CD4-positive, alpha-beta T cell (primary cell): ENCODE data around the gene HDAC10. TPM values are rescaled to one million over a fixed set of nuclear protein-coding genes. Genes with fewer than 3 reads are reported as not detected.
A peak's percentile ranks its signal among the peaks of the same experiment; 100 is the strongest.

Experiments
- ATAC-seq: fragments of 200-7000 bp; cut with Tn5 transposase; one replicate; pipeline ENCODE4 v1.10.0; 2022; ENCODE audit warnings: mild to moderate bottlenecking; ENCODE audit not compliant: poor library complexity
- CTCF ChIA-PET: fragments of 350-600 bp; sonication (Branson Sonifier 250); formaldehyde crosslinking; loops from one replicate; lab custom pipeline; 2021; ENCODE audit warnings: antibody characterized with exemption, inconsistent platforms; lab: Charles Lee
- POLR2A ChIA-PET: fragments of 350-600 bp; sonication (Branson Sonifier 250); formaldehyde crosslinking; loops from one replicate; lab custom pipeline; 2021; ENCODE audit warnings: antibody characterized with exemption, inconsistent platforms; lab: Charles Lee
- DNase-seq, 14 experiments: peaks; one replicate each; pipeline ENCODE4 v3.0.0-alpha.2; 2013 to 2020; ENCODE audit warnings: mixed read lengths in 2 of 14
- H3K27ac ChIP-seq, 2 donors: one replicate each; pipeline versions ENCODE4 v1.5.1 to v1.7.0; 2013; ENCODE audit warnings: low read length in 2 of 2, low read depth in 1 of 2, mild to moderate bottlenecking in 1 of 2
- H3K27me3 ChIP-seq, 2 experiments: 1 replicate in 1 of 2; 2 replicates in 1 of 2; pipeline versions ENCODE4 v1.6.1 to v1.7.0; 2013; ENCODE audit warnings: low read length in 2 of 2, control low read depth in 1 of 2, mild to moderate bottlenecking in 1 of 2, moderate library complexity in 1 of 2; ENCODE audit not compliant: insufficient read depth in 2 of 2, control insufficient read depth in 1 of 2
- H3K36me3 ChIP-seq: one replicate; pipeline ENCODE4 v1.6.1; 2013; ENCODE audit warnings: low read length, control low read depth; ENCODE audit not compliant: insufficient read depth
- H3K4me1 ChIP-seq: one replicate; pipeline ENCODE4 v1.6.1; 2013; ENCODE audit warnings: low read length, control low read depth; ENCODE audit not compliant: insufficient read depth
- H3K4me3 ChIP-seq: one replicate; pipeline ENCODE4 v1.5.1; 2013; ENCODE audit warnings: mild to moderate bottlenecking, low read length, moderate library complexity
- H3K9me3 ChIP-seq, 2 experiments: 1 replicate in 1 of 2; 2 replicates in 1 of 2; pipeline versions ENCODE4 v1.6.1 to v1.7.0; 2013; ENCODE audit warnings: low read length in 2 of 2, mild to moderate bottlenecking in 2 of 2, control low read depth in 1 of 2, moderate library complexity in 1 of 2; ENCODE audit not compliant: control insufficient read depth in 1 of 2, insufficient read depth in 1 of 2
- H3K27ac Mint-ChIP-seq: one replicate; pipeline ENCODE4 v1.8.0; 2020; ENCODE audit warnings: mixed read lengths
- H3K27me3 Mint-ChIP-seq: one replicate; pipeline ENCODE4 v1.8.0; 2021; ENCODE audit warnings: mixed read lengths
- H3K36me3 Mint-ChIP-seq: one replicate; pipeline ENCODE4 v1.8.0; 2021; ENCODE audit warnings: low read depth, mixed read lengths
- H3K4me1 Mint-ChIP-seq: one replicate; pipeline ENCODE4 v1.8.0; 2021; ENCODE audit warnings: low read depth, mixed read lengths
- H3K4me3 Mint-ChIP-seq: one replicate; pipeline ENCODE4 v1.8.0; 2020; ENCODE audit warnings: mild to moderate bottlenecking, mixed read lengths
- H3K9me3 Mint-ChIP-seq: one replicate; pipeline ENCODE4 v1.8.0; 2020; ENCODE audit warnings: mixed read lengths
- CTCF ChIP-seq: fragments of 200-600 bp; IDR thresholded peaks from one replicate; pipeline ENCODE4 v1.8.0; 2022; ENCODE audit warnings: antibody characterized with exemption, mild to moderate bottlenecking
- intact Hi-C, 2 experiments: fragments of 100-400 bp; cut with DNase I in 1 of 2; cut with micrococcal nuclease in 1 of 2; formaldehyde crosslinking; loops; one replicate each; pipeline versions ENCODE4 v1.15.1 to v1.9.0; 2023 to 2025; cut with DNase I, micrococcal nuclease
- polyA plus RNA-seq, 2 donors: library from polyadenylated mRNA; unstranded; fragments of 120-200 nt; gene quantifications; one replicate each; pipeline ENCODE4 v1.2.1, GENCODE V29; 2013
- total RNA-seq, 174 experiments: library from RNA in 2 of 174; stranded (reverse) in 2 of 174; gene quantifications; one replicate each; pipeline ENCODE4 v1.2.3 and lab custom pipeline; 2021 to 2026

Gene HDAC10, protein sequence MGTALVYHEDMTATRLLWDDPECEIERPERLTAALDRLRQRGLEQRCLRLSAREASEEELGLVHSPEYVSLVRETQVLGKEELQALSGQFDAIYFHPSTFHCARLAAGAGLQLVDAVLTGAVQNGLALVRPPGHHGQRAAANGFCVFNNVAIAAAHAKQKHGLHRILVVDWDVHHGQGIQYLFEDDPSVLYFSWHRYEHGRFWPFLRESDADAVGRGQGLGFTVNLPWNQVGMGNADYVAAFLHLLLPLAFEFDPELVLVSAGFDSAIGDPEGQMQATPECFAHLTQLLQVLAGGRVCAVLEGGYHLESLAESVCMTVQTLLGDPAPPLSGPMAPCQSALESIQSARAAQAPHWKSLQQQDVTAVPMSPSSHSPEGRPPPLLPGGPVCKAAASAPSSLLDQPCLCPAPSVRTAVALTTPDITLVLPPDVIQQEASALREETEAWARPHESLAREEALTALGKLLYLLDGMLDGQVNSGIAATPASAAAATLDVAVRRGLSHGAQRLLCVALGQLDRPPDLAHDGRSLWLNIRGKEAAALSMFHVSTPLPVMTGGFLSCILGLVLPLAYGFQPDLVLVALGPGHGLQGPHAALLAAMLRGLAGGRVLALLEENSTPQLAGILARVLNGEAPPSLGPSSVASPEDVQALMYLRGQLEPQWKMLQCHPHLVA
- total RNA-seq (10 to 100 TPM; 87.3 to 88.7 TPM), total RNA-seq (lab: John Stamatoyannopoulos, UW) (0.14 to 6.9 (median 2.5) reads per million in 172 experiments)
- polyA plus RNA-seq (2013, experiment 1 of 2): 48.2 TPM
- 65.8 TPM for polyA plus RNA-seq (2013, experiment 2 of 2)

DNA sequence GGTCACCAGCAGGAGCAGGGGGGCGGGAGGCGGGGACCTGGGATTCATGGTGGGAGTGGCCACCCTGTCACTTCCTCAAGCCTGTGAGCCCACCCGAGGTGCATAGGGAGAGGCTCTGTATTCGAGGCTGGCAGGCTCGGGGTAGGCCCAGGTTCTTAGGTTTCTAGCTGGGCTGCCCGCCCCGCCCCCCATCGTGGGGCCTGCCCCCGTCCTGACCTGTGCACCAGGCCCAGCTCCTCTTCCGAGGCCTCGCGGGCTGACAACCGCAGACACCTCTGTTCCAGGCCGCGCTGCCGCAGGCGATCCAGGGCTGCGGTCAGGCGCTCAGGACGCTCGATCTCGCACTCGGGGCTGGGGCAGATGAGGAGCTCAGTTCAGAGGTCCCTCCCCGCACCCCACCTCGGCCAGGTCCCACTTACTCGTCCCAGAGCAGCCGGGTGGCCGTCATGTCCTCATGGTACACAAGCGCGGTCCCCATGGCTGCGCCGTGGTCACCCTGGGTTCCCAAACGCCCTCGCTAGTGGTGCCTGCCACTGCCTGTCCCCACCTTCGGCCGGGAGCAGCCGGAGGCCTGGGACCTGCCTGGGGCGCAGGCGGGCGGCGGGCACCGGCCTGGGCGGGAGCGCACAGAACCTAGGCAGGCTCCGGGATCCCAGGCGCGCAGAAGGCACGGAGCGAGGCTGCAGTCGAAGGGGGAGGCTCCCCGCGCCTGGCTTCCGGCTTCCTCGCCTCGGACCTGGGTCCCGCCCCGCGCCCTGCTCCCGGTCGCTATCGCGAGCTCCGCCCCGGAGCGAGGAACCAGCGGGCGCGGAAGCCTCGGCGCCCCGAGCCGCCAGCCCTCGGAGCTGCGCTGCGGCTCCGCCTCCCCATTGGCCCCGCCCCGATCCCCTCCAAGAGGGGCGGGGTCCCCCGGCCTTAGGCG lies at the start of gene HDAC10:
Gene HDAC10 (minus strand): TSS at position 711 of the 922 bp plus-strand sequence. CDS start 233 bp downstream, at position 478.
- Mint-ChIP-seq H3K36me3 (peaks cover 12% of the 10 kb centered on the region), H3K9me3 (no peaks in the 10 kb centered on the region), H3K27ac (peak within 1 kb of the TSS; percentile 55), H3K27me3 (no peaks in the 10 kb centered on the region), H3K4me1 (peaks cover 26% of the 10 kb centered on the region), H3K4me3 (peak within 1 kb of the TSS; percentile 84)
- Histone ChIP-seq H3K9me3 (no peaks in the 10 kb centered on the region), H3K36me3 (peaks cover 27% of the 10 kb centered on the region), H3K27me3 (no peaks in the 10 kb centered on the region), H3K27ac (peak within 1 kb of the TSS in 1 of 2 donors; percentile 53), H3K4me1 (peaks cover 57% of the 10 kb centered on the region), H3K4me3 (peak within 1 kb of the TSS; percentile 87)
- ChIA-PET POLR2A (interaction anchor here (0.7 to 3.1 kb wide), 14 partner anchors 9 to 377 kb away, joined by 3 to 17 read pairs (median 5); partner anchors contain the start of genes ARSA, LMF2, MAPK12 and NCAPH2), CTCF (interaction anchor here (0.6 to 2.5 kb wide), 5 partner anchors 13 to 370 kb away, joined by 3 to 16 read pairs (median 3); partner anchors contain the start of gene SCO2)
- ATAC-seq (peak; percentile 79), DNase-seq (peak; percentile 60 to 91 (median 77))
- intact Hi-C loops: loop anchor here in 1 of 2 experiments (5.0 kb wide), 1 partner anchor 246 kb away; no protein-coding TSS in a partner anchor
- no peak for TF ChIP-seq CTCF

DNA sequence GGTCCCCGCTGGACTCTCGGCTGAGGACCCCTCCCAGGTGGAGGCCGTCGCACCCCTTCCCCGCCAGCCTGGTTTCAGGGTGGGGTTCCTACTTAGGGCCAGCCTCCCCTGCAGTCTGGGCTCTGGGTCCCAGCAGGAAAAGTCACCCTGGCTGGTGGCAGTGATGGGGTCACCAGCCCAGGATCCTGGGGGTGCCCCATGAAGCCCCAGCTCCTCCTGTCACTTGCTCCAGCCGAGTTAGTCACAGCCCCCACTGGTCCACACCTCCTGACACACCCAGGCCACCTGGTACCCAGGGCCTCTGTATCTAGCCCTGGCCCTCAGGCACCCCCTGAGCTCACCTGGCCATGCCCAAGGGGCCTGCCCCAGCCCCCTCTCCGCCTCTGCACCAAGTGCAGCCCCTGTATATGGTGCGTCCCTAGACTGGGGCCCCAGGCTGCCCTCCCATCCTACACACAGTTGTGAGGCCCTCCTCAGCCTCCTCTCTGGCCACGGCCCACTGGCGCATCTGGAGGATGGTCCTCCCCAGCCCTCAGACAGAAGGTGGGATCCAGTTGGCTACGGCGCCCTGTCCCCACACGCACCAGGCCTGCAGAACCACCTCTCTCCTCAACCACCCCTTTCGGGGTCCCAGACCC lies 49.7 kb upstream of the HDAC10 start:
- Histone ChIP-seq H3K4me3 (no peak overlapping the region), H3K27me3 (peaks cover 29 to 35% of the 10 kb centered on the region in 2 experiments), H3K4me1 (peaks cover under 1% of the 10 kb centered on the region), H3K27ac (no peak overlapping the region), H3K36me3 (no peaks in the 10 kb centered on the region), H3K9me3 (peaks cover 0 to 14% of the 10 kb centered on the region in 2 experiments)
- no peaks in the 10 kb centered on the region for H3K9me3 Mint-ChIP-seq
- intact Hi-C loops: no loop called here
- POLR2A ChIA-PET: no interaction called here
- H3K36me3 Mint-ChIP-seq: no peaks in the 10 kb centered on the region
- peak overlapping the region; percentile 15 for H3K4me3 Mint-ChIP-seq
- H3K4me1 Mint-ChIP-seq: no peaks in the 10 kb centered on the region
- CTCF ChIA-PET: no interaction called here
- TF ChIP-seq CTCF: no peak
- H3K27me3 Mint-ChIP-seq: peaks cover 36% of the 10 kb centered on the region
- ATAC-seq (no peak), DNase-seq (no peak)
- no peak overlapping the region for H3K27ac Mint-ChIP-seq
